Keratinocyte (primary cell): Measurements from ENCODE around the gene PALS1. TPM values are rescaled to one million over a fixed set of nuclear protein-coding genes. Genes with fewer than 3 reads are reported as not detected.

Experiments used
- DNase-seq: peaks from one replicate; pipeline ENCODE4 v3.0.0-alpha.2; 2011; ENCODE audit warnings: low read depth, missing footprints, low spot score
- FAIRE-seq: peaks from 2 replicates; lab custom pipeline; 2011; peaks lifted over from hg19 to GRCh38; lab: Jason Lieb, UNC
- H2AFZ ChIP-seq: 2 replicates; pipeline ENCODE4 v1.6.0; 2012; ENCODE audit warnings: low read length, control low read depth, inconsistent platforms; ENCODE audit not compliant: control insufficient read depth
- H3K27ac ChIP-seq: 2 replicates; pipeline ENCODE4 v1.5.1; 2011; ENCODE audit warnings: low read length; ENCODE audit not compliant: control insufficient read depth, insufficient read depth
- H3K27me3 ChIP-seq: 3 replicates; pipeline ENCODE4 v1.6.0; 2011; ENCODE audit warnings: low read length; ENCODE audit not compliant: control insufficient read depth, insufficient read depth; ENCODE audit errors: extremely low read depth
- H3K36me3 ChIP-seq, 2 experiments: 2 replicates in 1 of 2; 3 replicates in 1 of 2; pipeline ENCODE4 v1.5.1; 2011; ENCODE audit warnings: low read length in 2 of 2, mild to moderate bottlenecking in 1 of 2; ENCODE audit not compliant: control insufficient read depth in 2 of 2, insufficient read depth in 2 of 2; ENCODE audit errors: extremely low read depth in 1 of 2
- H3K4me1 ChIP-seq: 3 replicates; pipeline ENCODE4 v1.5.1; 2011; ENCODE audit warnings: low read length; ENCODE audit not compliant: control insufficient read depth, insufficient read depth; ENCODE audit errors: extremely low read depth
- H3K4me2 ChIP-seq: 3 replicates; pipeline ENCODE4 v1.6.0; 2011; ENCODE audit warnings: low read depth, low read length; ENCODE audit not compliant: control insufficient read depth, insufficient read depth; ENCODE audit errors: extremely low read depth
- H3K4me3 ChIP-seq, 3 experiments: fragments of 200-600 bp in 1 of 3; sonication (generic) in 1 of 3; 2 replicates in 2 of 3; 3 replicates in 1 of 3; pipeline ENCODE4 v1.5.1; 2011 to 2016; ENCODE audit warnings: low read length in 3 of 3, mild to moderate bottlenecking in 3 of 3, control low read depth in 2 of 3, inconsistent platforms in 1 of 3, low read depth in 1 of 3, mixed read lengths in 1 of 3, mixed run types in 1 of 3, moderate library complexity in 1 of 3; ENCODE audit not compliant: control insufficient read depth in 2 of 3, insufficient read depth in 2 of 3; ENCODE audit errors: extremely low read depth in 1 of 3
- H3K79me2 ChIP-seq: 2 replicates; pipeline ENCODE4 v1.6.0; 2012; ENCODE audit warnings: low read length; ENCODE audit not compliant: control insufficient read depth, insufficient read depth
- H3K9ac ChIP-seq: 3 replicates; pipeline ENCODE4 v1.6.0; 2011; ENCODE audit warnings: low read length; ENCODE audit not compliant: control insufficient read depth, insufficient read depth; ENCODE audit errors: extremely low read depth
- H3K9me1 ChIP-seq: 3 replicates; pipeline ENCODE4 v1.6.0; 2011; ENCODE audit warnings: low read length; ENCODE audit not compliant: control insufficient read depth, insufficient read depth; ENCODE audit errors: extremely low read depth
- H3K9me3 ChIP-seq: 2 replicates; pipeline ENCODE4 v1.5.1; 2012; ENCODE audit warnings: low read depth, low read length; ENCODE audit not compliant: control insufficient read depth
- H4K20me1 ChIP-seq: 3 replicates; pipeline ENCODE4 v1.6.0; 2011; ENCODE audit warnings: low read length; ENCODE audit not compliant: control insufficient read depth, insufficient read depth; ENCODE audit errors: extremely low read depth
- EZH2 ChIP-seq: IDR thresholded peaks from one replicate; pipeline ENCODE4 v1.6.1; 2012; ENCODE audit warnings: inconsistent platforms, mild to moderate bottlenecking, low read length, moderate library complexity
- dilution Hi-C: fragments of 300-500 bp; cut with MboI; formaldehyde crosslinking; loops from one replicate; pipeline ENCODE4 v1.7.0; 2020; ENCODE audit warnings: low sequenced_read_pairs; ENCODE audit not compliant: extremely low pct_ligation_motif_present
- polyA plus RNA-seq, 5 experiments: library from polyadenylated mRNA; depleted of rRNA in 3 of 5; stranded (reverse) in 3 of 5; stranded (forward) in 1 of 5; unstranded in 1 of 5; fragments of >200 nt; gene quantifications; 1 replicate in 1 of 5; 2 replicates in 3 of 5; 3 replicates in 1 of 5; pipeline versions ENCODE4 v1.2.1 to v1.2.3, GENCODE V29; 2011 to 2012; ENCODE audit warnings: missing spikeins in 2 of 5, low read depth in 1 of 5, low replicate concordance in 1 of 5
- TF ChIP-seq, protein P1 (sequence below), 3 experiments: IDR thresholded peaks in 1 of 3; conservative IDR thresholded peaks in 1 of 3; optimal IDR thresholded peaks in 1 of 3; 2 replicates in 2 of 3; 3 replicates in 1 of 3; pipeline versions ENCODE3 to v1.5.1; 2011; ENCODE audit warnings: low read length in 3 of 3, mild to moderate bottlenecking in 3 of 3, moderate library complexity in 2 of 3, control low read depth in 1 of 3, inconsistent platforms in 1 of 3; ENCODE audit not compliant: insufficient read depth in 2 of 3; ENCODE audit errors: extremely low read depth in 1 of 3

PALS1 gene
- polyA plus RNA-seq, 1 donor (not counting 4 experiments of a cell fraction or from before 2014, with no cell fraction given), result 24.9 TPM

GRCh38 chr14:67240168-67240932, 885 bp upstream of the PALS1 start:
- Histone ChIP-seq H3K4me3 (peak overlapping the region; percentile 71 to 89 (median 79)), H3K79me2 (peaks cover 34% of the 10 kb centered on the region), H3K9ac (peak overlapping the region; percentile 94), H2AFZ (peak overlapping the region; percentile 85), H3K36me3 (no peaks in the 10 kb centered on the region), H4K20me1 (no peaks in the 10 kb centered on the region), H3K9me1 (no peaks in the 10 kb centered on the region), H3K27me3 (no peaks in the 10 kb centered on the region), H3K4me1 (peaks cover 5% of the 10 kb centered on the region), H3K27ac (peak overlapping the region; percentile 68), H3K4me2 (peak overlapping the region; percentile 81), H3K9me3 (no peaks in the 10 kb centered on the region)
- FAIRE-seq, result peak; percentile 46
- TF ChIP-seq EZH2, result no peak
- TF ChIP-seq, protein P1, sequence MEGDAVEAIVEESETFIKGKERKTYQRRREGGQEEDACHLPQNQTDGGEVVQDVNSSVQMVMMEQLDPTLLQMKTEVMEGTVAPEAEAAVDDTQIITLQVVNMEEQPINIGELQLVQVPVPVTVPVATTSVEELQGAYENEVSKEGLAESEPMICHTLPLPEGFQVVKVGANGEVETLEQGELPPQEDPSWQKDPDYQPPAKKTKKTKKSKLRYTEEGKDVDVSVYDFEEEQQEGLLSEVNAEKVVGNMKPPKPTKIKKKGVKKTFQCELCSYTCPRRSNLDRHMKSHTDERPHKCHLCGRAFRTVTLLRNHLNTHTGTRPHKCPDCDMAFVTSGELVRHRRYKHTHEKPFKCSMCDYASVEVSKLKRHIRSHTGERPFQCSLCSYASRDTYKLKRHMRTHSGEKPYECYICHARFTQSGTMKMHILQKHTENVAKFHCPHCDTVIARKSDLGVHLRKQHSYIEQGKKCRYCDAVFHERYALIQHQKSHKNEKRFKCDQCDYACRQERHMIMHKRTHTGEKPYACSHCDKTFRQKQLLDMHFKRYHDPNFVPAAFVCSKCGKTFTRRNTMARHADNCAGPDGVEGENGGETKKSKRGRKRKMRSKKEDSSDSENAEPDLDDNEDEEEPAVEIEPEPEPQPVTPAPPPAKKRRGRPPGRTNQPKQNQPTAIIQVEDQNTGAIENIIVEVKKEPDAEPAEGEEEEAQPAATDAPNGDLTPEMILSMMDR (optimal IDR thresholded peaks at IDR 0.05 in 1 of 3, IDR thresholded peaks at IDR 0.05 in 1 of 3, conservative IDR thresholded peaks at IDR 0.05 in 1 of 3; ENCODE audit: extremely low read depth in 1 of 3, insufficient read depth in 2 of 3, low read length in 3 of 3), result no peak
- dilution Hi-C loops, result no loop called here
- DNase-seq, result no peak

GRCh38 chr14:67240978-67241410, 241 bp upstream of the PALS1 start:
- no peaks in the 10 kb centered on the region for H3K27me3 ChIP-seq
- TF ChIP-seq, protein P1 (optimal IDR thresholded peaks at IDR 0.05 in 1 of 3, IDR thresholded peaks at IDR 0.05 in 1 of 3, conservative IDR thresholded peaks at IDR 0.05 in 1 of 3; ENCODE audit: extremely low read depth in 1 of 3, insufficient read depth in 2 of 3, low read length in 3 of 3), result no peak
- no peak for TF ChIP-seq EZH2
- DNase-seq (peak; percentile 56), FAIRE-seq (no peak)
- peak overlapping the region; percentile 81 for H3K4me2 ChIP-seq
- peaks cover 5% of the 10 kb centered on the region for H3K4me1 ChIP-seq
- peak overlapping the region; percentile 71 to 89 (median 79) for H3K4me3 ChIP-seq
- dilution Hi-C loops, result no loop called here
- no peaks in the 10 kb centered on the region for H4K20me1 ChIP-seq
- no peaks in the 10 kb centered on the region for H3K36me3 ChIP-seq
- H3K79me2 ChIP-seq, result peaks cover 39% of the 10 kb centered on the region
- peak overlapping the region; percentile 85 for H2AFZ ChIP-seq
- H3K9ac ChIP-seq, result peak overlapping the region; percentile 94
- H3K9me3 ChIP-seq, result no peaks in the 10 kb centered on the region
- H3K9me1 ChIP-seq, result no peaks in the 10 kb centered on the region
- peak overlapping the region; percentile 97 for H3K27ac ChIP-seq
